ENCODE results near the gene SAE1. TPM values are rescaled to one million over a fixed set of nuclear protein-coding genes. Genes with fewer than 3 reads are reported as not detected.

SAE1 gene
- total and polyA plus RNA-seq, 2 of the 4 experiments (the other 2 are of a cell fraction): 165 to 184 TPM

- intact Hi-C loops (cut with micrococcal nuclease) (no loop called here), in situ Hi-C loops (cut with MboI; ENCODE audit: low sequenced_read_pairs) (no loop called here), dilution Hi-C loops (cut with HindIII; ENCODE audit: low sequenced_read_pairs, unreplicated experiment) (no loop called here)
- Histone ChIP-seq H3K27me3 (ENCODE audit: control insufficient read depth, insufficient read depth, low read length) (no peaks in the 10 kb centered on the region), H3K4me2 (ENCODE audit: low read depth, low read length) (no peak overlapping the region), H2AK5ac (ENCODE audit: low read depth, low read length) (no peak overlapping the region), H3K36me3 (ENCODE audit: control insufficient read depth, insufficient read depth, low read length) (peaks cover 13% of the 10 kb centered on the region), H3K4ac (ENCODE audit: low read depth, low read length) (no peak overlapping the region), H2BK5ac (ENCODE audit: low read depth, low read length, poor library complexity, severe bottlenecking) (no peak overlapping the region), H3K56ac (ENCODE audit: extremely low read depth, insufficient read depth, low read length) (no peak overlapping the region), H2AFZ (replicated peaks; ENCODE audit: low read length, poor library complexity) (no peak overlapping the region), H2AK9ac (replicated peaks; ENCODE audit: low read depth, low read length, poor library complexity) (no peak overlapping the region), H4K20me1 (ENCODE audit: insufficient read depth, low read length) (peaks cover 84% of the 10 kb centered on the region), H2BK15ac (ENCODE audit: low read depth, low read length) (no peak overlapping the region), H4K8ac (ENCODE audit: low read depth in 2 of 2, low read length in 2 of 2) (no peak overlapping the region), H2BK120ac (ENCODE audit: low read depth, low read length) (no peak overlapping the region), H3K4me1 (ENCODE audit: control insufficient read depth, insufficient read depth, low read length) (peaks cover 7% of the 10 kb centered on the region), H3K9ac (ENCODE audit: low read depth, low read length) (no peak overlapping the region), H3K18ac (ENCODE audit: low read depth, low read length) (no peak overlapping the region), H4K91ac (ENCODE audit: insufficient read depth, low read depth, low read length) (no peak overlapping the region), H3K9me3 (ENCODE audit: control insufficient read depth, insufficient read depth, low read length) (no peaks in the 10 kb centered on the region), H4K5ac (ENCODE audit: low read depth, low read length) (no peak overlapping the region), H3K4me3 (ENCODE audit: insufficient read depth, low read depth, low read length) (no peak overlapping the region), H3K79me1 (ENCODE audit: low read depth in 1 of 2, low read length in 2 of 2) (peaks cover 35 to 91% of the 10 kb centered on the region in 2 experiments), H3K14ac (replicated peaks; ENCODE audit: low read depth, low read length) (no peak overlapping the region), H2BK20ac (ENCODE audit: low read depth, low read length) (no peak overlapping the region), H3K27ac (ENCODE audit: insufficient read depth, low read length) (no peak overlapping the region), H3K9me1 (ENCODE audit: insufficient read depth, low read length) (peaks cover 32% of the 10 kb centered on the region), H3K23ac (ENCODE audit: low read depth, low read length) (no peak overlapping the region)
- no TSS peak for BruUV-seq (replicated peaks)
- CTCF ChIA-PET: no interaction called here
- ATAC-seq (ENCODE audit: low read depth): no peak
- POLR2A ChIA-PET (ENCODE audit: unreplicated experiment): no interaction called here
- no CpG with 5 or more reads among the region's 6 CpGs for WGBS, 2 experiments (ENCODE audit: extremely low coverage in 2 of 2, insufficient read length in 1 of 2)
- TF ChIP-seq RCOR1 (IDR thresholded peaks at IDR 0.05; ENCODE audit: insufficient replicate concordance, low read length) (no peak), SMC3 (IDR thresholded peaks at IDR 0.05; ENCODE audit: low read depth, low read length) (no peak), NFE2L2 (IDR thresholded peaks at IDR 0.05; ENCODE audit: low read depth, low read length) (no peak), MXI1 (IDR thresholded peaks at IDR 0.05; ENCODE audit: borderline replicate concordance, low read depth, low read length) (no peak), RFX5 (IDR thresholded peaks at IDR 0.05; ENCODE audit: low read depth, low read length) (no peak), USF2 (IDR thresholded peaks at IDR 0.05; ENCODE audit: low read depth, low read length) (no peak), CTCF (conservative IDR thresholded peaks at IDR 0.05; ENCODE audit: low read depth, low read length) (no peak), CEBPB (IDR thresholded peaks at IDR 0.05; ENCODE audit: low read depth, low read length) (no peak), ELK1 (IDR thresholded peaks at IDR 0.05; ENCODE audit: borderline replicate concordance, low read depth, low read length) (no peak)
- no peak for DNase-seq
Measured at GRCh38 chr19:47098608-47099007, 32.0 kb upstream of the SAE1 start.

Data from IMR-90 (cell line).